Lower lobe of right lung (tissue), 2 donors: Measurements from ENCODE around the gene NDE1. TPM values are rescaled to one million over a fixed set of nuclear protein-coding genes. Genes with fewer than 3 reads are reported as not detected.

ENCODE experiments used
- ATAC-seq, 2 donors: fragments of 200-7000 bp; cut with Tn5 transposase; one replicate each; pipeline ENCODE4 v1.9.1; 2020 to 2022; ENCODE audit warnings: mild to moderate bottlenecking in 2 of 2, moderate library complexity in 2 of 2
- DNase-seq: peaks from one replicate; pipeline ENCODE4 v3.0.0-alpha.2; 2020
- H3K27ac ChIP-seq: fragments of 200-600 bp; one replicate; pipeline ENCODE4 v1.8.0; 2022
- H3K27me3 ChIP-seq: fragments of 200-600 bp; one replicate; pipeline ENCODE4 v1.8.0; 2022; ENCODE audit warnings: low read depth
- H3K36me3 ChIP-seq: fragments of 200-600 bp; one replicate; pipeline ENCODE4 v1.8.0; 2022; ENCODE audit warnings: mild to moderate bottlenecking
- H3K4me1 ChIP-seq: fragments of 200-600 bp; one replicate; pipeline ENCODE4 v1.8.0; 2022
- H3K4me3 ChIP-seq: fragments of 200-600 bp; one replicate; pipeline ENCODE4 v1.8.0; 2022; ENCODE audit warnings: mild to moderate bottlenecking
- H3K9me3 ChIP-seq: fragments of 200-600 bp; one replicate; pipeline ENCODE4 v1.8.0; 2022
- intact Hi-C: fragments of 100-400 bp; cut with DNase I; formaldehyde crosslinking; loops from one replicate; pipeline ENCODE4 v1.11.0; 2022
- total RNA-seq: library from RNA; stranded (reverse); fragmentation: NEBNext Ultra II Directional; extraction: Animal tissue kit (Norgen Biotek cat#: 25700); gene quantifications from one replicate; pipeline ENCODE4 v1.2.1, GENCODE V29; 2021
- TF ChIP-seq, protein P1 (sequence below): fragments of 200-600 bp; IDR thresholded peaks from one replicate; pipeline ENCODE4 v1.8.0; 2022; ENCODE audit warnings: antibody characterized with exemption, mild to moderate bottlenecking
- donor health status: DM: no; HTN: yes; CAD: no; lungs with severe emphysema.

NDE1 gene
- total RNA-seq, 1 donor from 2014 or later, result 35.3 TPM

DNA sequence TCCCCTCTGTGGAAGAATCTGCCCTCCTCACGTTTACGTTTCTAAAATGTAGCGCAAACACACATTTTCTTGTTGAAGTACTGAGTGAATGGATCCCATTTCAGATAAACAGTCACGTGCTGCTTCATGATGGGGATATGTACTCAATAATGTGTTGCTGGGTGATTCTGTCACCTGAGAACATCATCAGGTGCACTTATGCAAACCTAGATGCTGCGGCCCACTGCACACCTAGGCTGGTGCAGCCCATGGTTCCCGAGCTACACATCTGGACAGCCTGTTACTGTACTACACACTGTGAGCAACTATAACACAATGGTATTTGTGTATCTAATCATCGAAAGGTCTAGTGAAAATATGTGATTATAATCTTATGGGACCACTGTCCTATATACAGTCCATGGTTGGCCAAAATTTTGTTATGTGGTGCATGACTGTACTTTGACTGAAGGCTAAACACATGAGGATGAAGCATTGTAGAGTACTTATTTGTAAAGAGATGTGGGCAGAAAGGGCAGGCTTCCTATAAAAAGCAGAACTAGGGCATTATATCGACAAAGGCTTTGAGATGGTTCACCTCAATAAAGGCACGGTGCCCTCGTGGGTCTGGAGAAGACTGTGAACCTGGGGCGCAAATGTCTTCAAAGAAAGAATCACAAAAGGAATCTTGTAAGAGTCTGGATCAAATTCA, 33.4 kb upstream of the NDE1 start:
- DNase-seq (no peak), ATAC-seq (no peak)
- Histone ChIP-seq H3K4me1 (no peaks in the 10 kb centered on the region), H3K4me3 (no peak overlapping the region), H3K27ac (no peak overlapping the region), H3K9me3 (no peaks in the 10 kb centered on the region), H3K27me3 (no peaks in the 10 kb centered on the region), H3K36me3 (peaks cover 100% of the 10 kb centered on the region)
- intact Hi-C loops, result no loop called here
- TF ChIP-seq, protein P1, sequence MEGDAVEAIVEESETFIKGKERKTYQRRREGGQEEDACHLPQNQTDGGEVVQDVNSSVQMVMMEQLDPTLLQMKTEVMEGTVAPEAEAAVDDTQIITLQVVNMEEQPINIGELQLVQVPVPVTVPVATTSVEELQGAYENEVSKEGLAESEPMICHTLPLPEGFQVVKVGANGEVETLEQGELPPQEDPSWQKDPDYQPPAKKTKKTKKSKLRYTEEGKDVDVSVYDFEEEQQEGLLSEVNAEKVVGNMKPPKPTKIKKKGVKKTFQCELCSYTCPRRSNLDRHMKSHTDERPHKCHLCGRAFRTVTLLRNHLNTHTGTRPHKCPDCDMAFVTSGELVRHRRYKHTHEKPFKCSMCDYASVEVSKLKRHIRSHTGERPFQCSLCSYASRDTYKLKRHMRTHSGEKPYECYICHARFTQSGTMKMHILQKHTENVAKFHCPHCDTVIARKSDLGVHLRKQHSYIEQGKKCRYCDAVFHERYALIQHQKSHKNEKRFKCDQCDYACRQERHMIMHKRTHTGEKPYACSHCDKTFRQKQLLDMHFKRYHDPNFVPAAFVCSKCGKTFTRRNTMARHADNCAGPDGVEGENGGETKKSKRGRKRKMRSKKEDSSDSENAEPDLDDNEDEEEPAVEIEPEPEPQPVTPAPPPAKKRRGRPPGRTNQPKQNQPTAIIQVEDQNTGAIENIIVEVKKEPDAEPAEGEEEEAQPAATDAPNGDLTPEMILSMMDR, result no peak

- intact Hi-C loops, result no loop called here
- no peak overlapping the region for H3K4me3 ChIP-seq
- H3K9me3 ChIP-seq, result no peaks in the 10 kb centered on the region
- DNase-seq (no peak), ATAC-seq (no peak)
- TF ChIP-seq, protein P1, result no peak
- H3K4me1 ChIP-seq, result no peaks in the 10 kb centered on the region
- no peaks in the 10 kb centered on the region for H3K27me3 ChIP-seq
- H3K27ac ChIP-seq, result no peak overlapping the region
- peaks cover 100% of the 10 kb centered on the region for H3K36me3 ChIP-seq
Measured at GRCh38 chr16:15617901-15618300, 32.1 kb upstream of the NDE1 start.

- H3K4me1 ChIP-seq, result no peaks in the 10 kb centered on the region
- TF ChIP-seq, protein P1, result no peak
Measured at GRCh38 chr16:15618392-15618791, 31.7 kb upstream of the NDE1 start.

GRCh38 chr16:15620611-15621195, 29.3 kb upstream of the NDE1 start:
- Histone ChIP-seq H3K9me3 (no peaks in the 10 kb centered on the region), H3K27ac (no peak overlapping the region), H3K27me3 (no peaks in the 10 kb centered on the region), H3K4me3 (no peak overlapping the region), H3K4me1 (no peaks in the 10 kb centered on the region), H3K36me3 (peaks cover 100% of the 10 kb centered on the region)
- ATAC-seq, result no peak
- TF ChIP-seq, protein P1, result no peak
- DNase-seq, result no peak
- intact Hi-C loops, result no loop called here

More at GRCh38 chr16:15618392-15618791, 31.7 kb upstream of the NDE1 start:
- peak in 1 of 2 donors; percentile 19 for ATAC-seq
- Histone ChIP-seq H3K27ac (no peak overlapping the region), H3K27me3 (no peaks in the 10 kb centered on the region), H3K36me3 (peaks cover 100% of the 10 kb centered on the region), H3K4me3 (no peak overlapping the region), H3K9me3 (no peaks in the 10 kb centered on the region)
- no peak for DNase-seq
- intact Hi-C loops, result no loop called here

- H3K4me1 ChIP-seq, result no peaks in the 10 kb centered on the region
- no peaks in the 10 kb centered on the region for H3K27me3 ChIP-seq
- no peak for DNase-seq
- no peak overlapping the region for H3K27ac ChIP-seq
- ATAC-seq, result no peak
- TF ChIP-seq, protein P1, result no peak
- H3K4me3 ChIP-seq, result no peak overlapping the region
- H3K36me3 ChIP-seq, result peaks cover 100% of the 10 kb centered on the region
- H3K9me3 ChIP-seq, result no peaks in the 10 kb centered on the region
- intact Hi-C loops, result no loop called here
Measured at GRCh38 chr16:15621456-15621855, 28.6 kb upstream of the NDE1 start.
